Body of pancreas (tissue), 4 donors: ENCODE measurements around the gene RNF227.

Source experiments
- POLR2A ChIP-seq, 3 donors: fragments of 450-650 bp; IDR thresholded peaks; one replicate each; pipeline ENCODE4 v1.6.1; 2016; ENCODE audit warnings: antibody characterized with exemption in 3 of 3, mild to moderate bottlenecking in 2 of 3
- TF ChIP-seq, protein P1 (sequence below), 7 experiments: fragments of 450-650 bp in 4 of 7; fragments of 200-600 bp in 3 of 7; sonication (generic) in 3 of 7; IDR thresholded peaks; one replicate each; pipeline ENCODE4 v1.5.1; 2016 to 2019; ENCODE audit warnings: antibody characterized with exemption in 7 of 7

GRCh38 chr17:7887038-7887481, 29.0 kb downstream of the RNF227 start:
- TF ChIP-seq, protein P1, sequence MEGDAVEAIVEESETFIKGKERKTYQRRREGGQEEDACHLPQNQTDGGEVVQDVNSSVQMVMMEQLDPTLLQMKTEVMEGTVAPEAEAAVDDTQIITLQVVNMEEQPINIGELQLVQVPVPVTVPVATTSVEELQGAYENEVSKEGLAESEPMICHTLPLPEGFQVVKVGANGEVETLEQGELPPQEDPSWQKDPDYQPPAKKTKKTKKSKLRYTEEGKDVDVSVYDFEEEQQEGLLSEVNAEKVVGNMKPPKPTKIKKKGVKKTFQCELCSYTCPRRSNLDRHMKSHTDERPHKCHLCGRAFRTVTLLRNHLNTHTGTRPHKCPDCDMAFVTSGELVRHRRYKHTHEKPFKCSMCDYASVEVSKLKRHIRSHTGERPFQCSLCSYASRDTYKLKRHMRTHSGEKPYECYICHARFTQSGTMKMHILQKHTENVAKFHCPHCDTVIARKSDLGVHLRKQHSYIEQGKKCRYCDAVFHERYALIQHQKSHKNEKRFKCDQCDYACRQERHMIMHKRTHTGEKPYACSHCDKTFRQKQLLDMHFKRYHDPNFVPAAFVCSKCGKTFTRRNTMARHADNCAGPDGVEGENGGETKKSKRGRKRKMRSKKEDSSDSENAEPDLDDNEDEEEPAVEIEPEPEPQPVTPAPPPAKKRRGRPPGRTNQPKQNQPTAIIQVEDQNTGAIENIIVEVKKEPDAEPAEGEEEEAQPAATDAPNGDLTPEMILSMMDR (IDR thresholded peaks at IDR 0.05), result no peak
- no peak for TF ChIP-seq POLR2A (IDR thresholded peaks at IDR 0.05)
